Upper lobe of left lung (tissue), 4 donors: ENCODE results near the gene DOK4.

Experiments used
- EP300 ChIP-seq, 4 donors: sonication (generic); formaldehyde crosslinking; IDR thresholded peaks; one replicate each; pipeline ENCODE4 v1.5.1; 2017; ENCODE audit warnings: antibody characterized with exemption in 4 of 4, control low read depth in 2 of 4
- POLR2A ChIP-seq, 4 donors: fragments of 450-650 bp; IDR thresholded peaks; one replicate each; pipeline ENCODE4 v1.5.1; 2016 to 2017; ENCODE audit warnings: antibody characterized with exemption in 4 of 4, mild to moderate bottlenecking in 2 of 4
- POLR2AphosphoS5 ChIP-seq, 2 donors: sonication (generic); formaldehyde crosslinking; IDR thresholded peaks; one replicate each; pipeline ENCODE4 v1.5.1; 2017; ENCODE audit warnings: antibody characterized with exemption in 2 of 2
- TF ChIP-seq, protein P1 (sequence below), 6 experiments: fragments of 450-650 bp in 4 of 6; fragments of 200-600 bp in 2 of 6; sonication (generic) in 2 of 6; IDR thresholded peaks; one replicate each; pipeline ENCODE4 v1.5.1; 2016 to 2019; ENCODE audit warnings: antibody characterized with exemption in 6 of 6

DNA sequence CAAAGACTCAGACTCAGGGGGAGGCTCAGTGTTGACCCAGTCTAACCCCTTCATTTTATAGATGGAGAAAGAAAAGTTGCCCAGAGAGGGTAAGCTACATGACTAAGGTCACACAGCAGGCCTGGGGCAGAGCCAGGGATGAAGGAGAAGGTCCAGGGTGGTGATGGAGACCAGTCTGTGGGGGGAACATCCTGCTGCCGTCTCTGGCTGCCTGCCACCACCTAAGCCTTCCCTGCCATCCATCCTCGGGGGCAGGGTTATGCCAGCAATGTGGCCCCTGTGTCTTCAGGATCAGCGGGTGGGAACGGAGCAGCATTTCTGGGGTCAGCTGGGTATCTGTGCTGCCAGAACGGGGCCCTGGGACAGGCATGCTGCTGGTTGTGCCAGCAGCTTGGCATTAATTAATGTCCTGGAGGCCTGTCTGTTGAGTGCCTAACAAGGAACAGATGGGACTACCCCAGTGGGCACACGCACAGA lies 5.5 kb downstream of the DOK4 start:
- TF ChIP-seq, protein P1, sequence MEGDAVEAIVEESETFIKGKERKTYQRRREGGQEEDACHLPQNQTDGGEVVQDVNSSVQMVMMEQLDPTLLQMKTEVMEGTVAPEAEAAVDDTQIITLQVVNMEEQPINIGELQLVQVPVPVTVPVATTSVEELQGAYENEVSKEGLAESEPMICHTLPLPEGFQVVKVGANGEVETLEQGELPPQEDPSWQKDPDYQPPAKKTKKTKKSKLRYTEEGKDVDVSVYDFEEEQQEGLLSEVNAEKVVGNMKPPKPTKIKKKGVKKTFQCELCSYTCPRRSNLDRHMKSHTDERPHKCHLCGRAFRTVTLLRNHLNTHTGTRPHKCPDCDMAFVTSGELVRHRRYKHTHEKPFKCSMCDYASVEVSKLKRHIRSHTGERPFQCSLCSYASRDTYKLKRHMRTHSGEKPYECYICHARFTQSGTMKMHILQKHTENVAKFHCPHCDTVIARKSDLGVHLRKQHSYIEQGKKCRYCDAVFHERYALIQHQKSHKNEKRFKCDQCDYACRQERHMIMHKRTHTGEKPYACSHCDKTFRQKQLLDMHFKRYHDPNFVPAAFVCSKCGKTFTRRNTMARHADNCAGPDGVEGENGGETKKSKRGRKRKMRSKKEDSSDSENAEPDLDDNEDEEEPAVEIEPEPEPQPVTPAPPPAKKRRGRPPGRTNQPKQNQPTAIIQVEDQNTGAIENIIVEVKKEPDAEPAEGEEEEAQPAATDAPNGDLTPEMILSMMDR (IDR thresholded peaks at IDR 0.05), result no peak
- TF ChIP-seq POLR2A (IDR thresholded peaks at IDR 0.05) (no peak), POLR2AphosphoS5 (IDR thresholded peaks at IDR 0.05) (no peak), EP300 (IDR thresholded peaks at IDR 0.05) (no peak)
